ENCODE results near the gene TMEM191C.
"Not testable (repeated sequence)": the region's sequence is repeated elsewhere in the genome, so short reads cannot be mapped to it uniquely, and the experiment has no call there.

DNA sequence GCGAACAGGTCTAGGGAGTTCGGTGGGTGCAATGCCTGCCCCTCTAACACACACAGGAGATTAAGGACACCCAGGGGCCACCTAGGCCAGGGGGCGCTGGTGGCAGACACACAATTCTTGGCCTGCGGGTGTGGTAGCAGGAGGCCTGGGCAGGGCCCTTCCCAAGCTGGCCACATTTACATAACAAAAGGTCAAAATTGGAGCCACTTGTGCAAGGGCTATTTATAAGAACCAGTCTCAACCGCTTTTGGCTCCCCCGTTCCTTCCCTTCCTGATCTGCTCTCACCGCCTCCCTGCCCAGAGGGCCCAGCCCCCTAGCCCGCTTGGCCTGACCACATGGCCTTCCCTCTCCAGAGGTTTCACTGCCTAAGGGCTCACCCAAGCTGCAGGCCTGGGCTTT is 25.1 kb downstream of the TMEM191C start:
- TF ChIP-seq, protein P1, sequence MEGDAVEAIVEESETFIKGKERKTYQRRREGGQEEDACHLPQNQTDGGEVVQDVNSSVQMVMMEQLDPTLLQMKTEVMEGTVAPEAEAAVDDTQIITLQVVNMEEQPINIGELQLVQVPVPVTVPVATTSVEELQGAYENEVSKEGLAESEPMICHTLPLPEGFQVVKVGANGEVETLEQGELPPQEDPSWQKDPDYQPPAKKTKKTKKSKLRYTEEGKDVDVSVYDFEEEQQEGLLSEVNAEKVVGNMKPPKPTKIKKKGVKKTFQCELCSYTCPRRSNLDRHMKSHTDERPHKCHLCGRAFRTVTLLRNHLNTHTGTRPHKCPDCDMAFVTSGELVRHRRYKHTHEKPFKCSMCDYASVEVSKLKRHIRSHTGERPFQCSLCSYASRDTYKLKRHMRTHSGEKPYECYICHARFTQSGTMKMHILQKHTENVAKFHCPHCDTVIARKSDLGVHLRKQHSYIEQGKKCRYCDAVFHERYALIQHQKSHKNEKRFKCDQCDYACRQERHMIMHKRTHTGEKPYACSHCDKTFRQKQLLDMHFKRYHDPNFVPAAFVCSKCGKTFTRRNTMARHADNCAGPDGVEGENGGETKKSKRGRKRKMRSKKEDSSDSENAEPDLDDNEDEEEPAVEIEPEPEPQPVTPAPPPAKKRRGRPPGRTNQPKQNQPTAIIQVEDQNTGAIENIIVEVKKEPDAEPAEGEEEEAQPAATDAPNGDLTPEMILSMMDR (IDR thresholded peaks at IDR 0.05): not testable (repeated sequence)
- TF ChIP-seq POLR2A (IDR thresholded peaks at IDR 0.05; ENCODE audit: low read depth); EP300 (IDR thresholded peaks at IDR 0.05): not testable (repeated sequence)
